ENCODE data around the gene MTAP.

The MTAP gene

GRCh38 chr9:21961569-21961968 lies 159.1 kb downstream of the MTAP start:
- Histone ChIP-seq H3K4me1 (ENCODE audit: control insufficient read depth, insufficient read depth, low read length) (peaks cover 16% of the 10 kb centered on the region), H3K9me3 (ENCODE audit: control insufficient read depth, low read length) (peaks cover 3% of the 10 kb centered on the region), H3K4me3 (ENCODE audit: low read length) (no peak overlapping the region), H3K27me3 (replicated peaks; ENCODE audit: control insufficient read depth, insufficient read depth, low read length) (no peaks in the 10 kb centered on the region), H3K9ac (ENCODE audit: low read length) (no peak overlapping the region), H3K36me3 (ENCODE audit: control insufficient read depth, insufficient read depth, low read length, severe bottlenecking) (no peaks in the 10 kb centered on the region)
- DNase-seq (ENCODE audit: low read depth): peak; percentile 57

- H3K9me3 ChIP-seq (ENCODE audit: control insufficient read depth, low read length): peaks cover 11% of the 10 kb centered on the region
- peak; percentile 26 for DNase-seq (ENCODE audit: low read depth)
- H3K9ac ChIP-seq (ENCODE audit: low read length): peak overlapping the region; percentile 80
- H3K4me3 ChIP-seq (ENCODE audit: low read length): peak overlapping the region; percentile 81
- peaks cover 33% of the 10 kb centered on the region for H3K4me1 ChIP-seq (ENCODE audit: control insufficient read depth, insufficient read depth, low read length)
- H3K27me3 ChIP-seq (replicated peaks; ENCODE audit: control insufficient read depth, insufficient read depth, low read length): peaks cover 25% of the 10 kb centered on the region
- H3K36me3 ChIP-seq (ENCODE audit: control insufficient read depth, insufficient read depth, low read length, severe bottlenecking): no peaks in the 10 kb centered on the region
Measured at GRCh38 chr9:21964925-21965385, 162.5 kb downstream of the MTAP start.

- Histone ChIP-seq H3K9ac (ENCODE audit: low read length) (peak overlapping the region; percentile 80), H3K4me3 (ENCODE audit: low read length) (peak overlapping the region; percentile 81), H3K36me3 (ENCODE audit: control insufficient read depth, insufficient read depth, low read length, severe bottlenecking) (no peaks in the 10 kb centered on the region), H3K4me1 (ENCODE audit: control insufficient read depth, insufficient read depth, low read length) (peaks cover 35% of the 10 kb centered on the region), H3K27me3 (replicated peaks; ENCODE audit: control insufficient read depth, insufficient read depth, low read length) (peaks cover 27% of the 10 kb centered on the region), H3K9me3 (ENCODE audit: control insufficient read depth, low read length) (peaks cover 15% of the 10 kb centered on the region)
- DNase-seq (ENCODE audit: low read depth): peak; percentile 82
Measured at GRCh38 chr9:21965401-21965951, 163.0 kb downstream of the MTAP start.

GRCh38 chr9:21966140-21966851 lies 163.9 kb downstream of the MTAP start:
- H3K4me1 ChIP-seq (ENCODE audit: control insufficient read depth, insufficient read depth, low read length): peaks cover 42% of the 10 kb centered on the region
- peaks cover 32% of the 10 kb centered on the region for H3K27me3 ChIP-seq (replicated peaks; ENCODE audit: control insufficient read depth, insufficient read depth, low read length)
- H3K36me3 ChIP-seq (ENCODE audit: control insufficient read depth, insufficient read depth, low read length, severe bottlenecking): no peaks in the 10 kb centered on the region
- DNase-seq (ENCODE audit: low read depth): no peak
- H3K4me3 ChIP-seq (ENCODE audit: low read length): peak overlapping the region; percentile 81
- peak overlapping the region; percentile 80 for H3K9ac ChIP-seq (ENCODE audit: low read length)
- peaks cover 18% of the 10 kb centered on the region for H3K9me3 ChIP-seq (ENCODE audit: control insufficient read depth, low read length)

- Histone ChIP-seq H3K9ac (ENCODE audit: low read length) (no peak overlapping the region), H3K27me3 (replicated peaks; ENCODE audit: control insufficient read depth, insufficient read depth, low read length) (peaks cover 32% of the 10 kb centered on the region), H3K4me3 (ENCODE audit: low read length) (no peak overlapping the region), H3K9me3 (ENCODE audit: control insufficient read depth, low read length) (peaks cover 18% of the 10 kb centered on the region), H3K36me3 (ENCODE audit: control insufficient read depth, insufficient read depth, low read length, severe bottlenecking) (no peaks in the 10 kb centered on the region), H3K4me1 (ENCODE audit: control insufficient read depth, insufficient read depth, low read length) (peaks cover 43% of the 10 kb centered on the region)
- no peak for DNase-seq (ENCODE audit: low read depth)
Measured at GRCh38 chr9:21967169-21967568, 164.7 kb downstream of the MTAP start.

GRCh38 chr9:21967702-21968101 lies 165.3 kb downstream of the MTAP start:
- peaks cover 32% of the 10 kb centered on the region for H3K27me3 ChIP-seq (replicated peaks; ENCODE audit: control insufficient read depth, insufficient read depth, low read length)
- no peak for DNase-seq (ENCODE audit: low read depth)
- no peak overlapping the region for H3K4me3 ChIP-seq (ENCODE audit: low read length)
- H3K9me3 ChIP-seq (ENCODE audit: control insufficient read depth, low read length): peaks cover 18% of the 10 kb centered on the region
- H3K9ac ChIP-seq (ENCODE audit: low read length): no peak overlapping the region
- H3K36me3 ChIP-seq (ENCODE audit: control insufficient read depth, insufficient read depth, low read length, severe bottlenecking): no peaks in the 10 kb centered on the region
- peaks cover 48% of the 10 kb centered on the region for H3K4me1 ChIP-seq (ENCODE audit: control insufficient read depth, insufficient read depth, low read length)

GRCh38 chr9:21968331-21969010 lies 166.0 kb downstream of the MTAP start:
- Histone ChIP-seq H3K27me3 (replicated peaks; ENCODE audit: control insufficient read depth, insufficient read depth, low read length) (peaks cover 32% of the 10 kb centered on the region), H3K9me3 (ENCODE audit: control insufficient read depth, low read length) (peaks cover 15% of the 10 kb centered on the region), H3K4me1 (ENCODE audit: control insufficient read depth, insufficient read depth, low read length) (peaks cover 48% of the 10 kb centered on the region), H3K4me3 (ENCODE audit: low read length) (peak overlapping the region; percentile 12), H3K36me3 (ENCODE audit: control insufficient read depth, insufficient read depth, low read length, severe bottlenecking) (no peaks in the 10 kb centered on the region), H3K9ac (ENCODE audit: low read length) (no peak overlapping the region)
- no peak for DNase-seq (ENCODE audit: low read depth)

GRCh38 chr9:21969011-21969940 lies 166.8 kb downstream of the MTAP start:
- Histone ChIP-seq H3K9me3 (ENCODE audit: control insufficient read depth, low read length) (peaks cover 15% of the 10 kb centered on the region), H3K9ac (ENCODE audit: low read length) (no peak overlapping the region), H3K4me3 (ENCODE audit: low read length) (peak overlapping the region; percentile 12), H3K4me1 (ENCODE audit: control insufficient read depth, insufficient read depth, low read length) (peaks cover 48% of the 10 kb centered on the region), H3K27me3 (replicated peaks; ENCODE audit: control insufficient read depth, insufficient read depth, low read length) (peaks cover 32% of the 10 kb centered on the region), H3K36me3 (ENCODE audit: control insufficient read depth, insufficient read depth, low read length, severe bottlenecking) (no peaks in the 10 kb centered on the region)
- no peak for DNase-seq (ENCODE audit: low read depth)

- Histone ChIP-seq H3K4me3 (ENCODE audit: low read length) (no peak overlapping the region), H3K36me3 (ENCODE audit: control insufficient read depth, insufficient read depth, low read length, severe bottlenecking) (no peaks in the 10 kb centered on the region), H3K9me3 (ENCODE audit: control insufficient read depth, low read length) (peaks cover 15% of the 10 kb centered on the region), H3K27me3 (replicated peaks; ENCODE audit: control insufficient read depth, insufficient read depth, low read length) (peaks cover 32% of the 10 kb centered on the region), H3K9ac (ENCODE audit: low read length) (no peak overlapping the region), H3K4me1 (ENCODE audit: control insufficient read depth, insufficient read depth, low read length) (peaks cover 44% of the 10 kb centered on the region)
- DNase-seq (ENCODE audit: low read depth): no peak
Measured at GRCh38 chr9:21969951-21970799, 167.7 kb downstream of the MTAP start.

Measured in adipocyte (in vitro differentiated cells).